NB4 (cell line): ENCODE data around the gene UBA52.
A peak's percentile ranks its signal among the peaks of the same experiment; 100 is the strongest.
"Not testable (repeated sequence)": the region's sequence is repeated elsewhere in the genome, so short reads cannot be mapped to it uniquely, and the experiment has no call there.

Experiments used
- DNase-seq: peaks from one replicate; pipeline ENCODE4 v3.0.0; 2010; ENCODE audit warnings: low read depth
- H3K4me3 ChIP-seq: one replicate; pipeline ENCODE4 v1.5.1; 2011; ENCODE audit warnings: mild to moderate bottlenecking, low read depth, low read length, moderate library complexity
- CTCF ChIP-seq: IDR thresholded peaks from one replicate; pipeline ENCODE4 v1.5.1; 2012; ENCODE audit warnings: low read depth, low read length
- MYC ChIP-seq: IDR thresholded peaks from 2 replicates; pipeline ENCODE4 v1.6.1; 2011; ENCODE audit warnings: low read depth, low read length
- POLR2A ChIP-seq: IDR thresholded peaks from 2 replicates; pipeline ENCODE4 v1.6.1; 2011; ENCODE audit warnings: mild to moderate bottlenecking; ENCODE audit not compliant: insufficient read length; ENCODE audit errors: extremely low read depth
- TF ChIP-seq, protein P1 (sequence below): IDR thresholded peaks from 2 replicates; pipeline ENCODE4 v1.6.1; 2011; ENCODE audit warnings: low read depth, low read length

UBA52 gene

DNA sequence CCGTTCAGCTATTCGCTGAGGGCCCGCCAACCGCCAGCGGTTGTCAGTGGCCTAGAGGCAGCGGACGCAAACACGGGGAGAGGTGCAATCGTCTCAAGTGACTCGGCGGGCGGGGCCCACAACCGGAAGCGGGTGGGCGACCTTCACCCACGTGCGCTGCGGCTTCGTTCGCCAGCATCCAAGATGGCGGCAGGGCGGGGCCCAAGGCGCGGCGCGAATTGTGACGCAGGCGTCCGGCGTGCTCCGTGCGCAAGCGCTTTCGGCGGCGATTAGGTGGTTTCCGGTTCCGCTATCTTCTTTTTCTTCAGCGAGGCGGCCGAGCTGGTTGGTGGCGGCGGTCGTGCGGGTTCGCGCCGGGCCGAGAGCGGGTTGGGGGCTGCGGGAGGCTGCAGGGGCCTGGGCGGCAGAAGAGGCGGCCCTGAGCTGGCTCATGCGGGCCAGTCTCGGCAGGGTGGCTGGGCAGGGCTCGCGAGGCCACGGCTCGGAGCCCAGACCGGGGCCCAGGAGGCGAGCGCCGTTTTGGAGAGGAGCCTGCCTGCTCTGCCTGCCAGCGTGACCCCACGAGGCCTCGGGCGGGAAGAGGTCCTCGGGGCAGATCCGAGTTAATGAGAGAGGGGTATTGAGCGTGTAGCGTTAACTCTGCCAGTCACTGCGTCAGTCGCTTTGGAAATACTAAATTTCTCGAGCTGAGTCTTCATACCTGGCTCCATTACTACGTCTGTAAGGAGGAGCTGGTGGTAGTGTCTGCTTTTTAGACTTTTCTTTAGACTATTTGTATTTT lies at the start of gene UBA52:
Gene UBA52 (plus strand): TSS at position 294 of the 781 bp plus-strand sequence. CDS start 1,444 bp downstream, outside the sequence.
- peak within 1 kb of the TSS; percentile 100 for H3K4me3 ChIP-seq
- peak; percentile 98 for DNase-seq
- no peak for TF ChIP-seq CTCF
- TF ChIP-seq POLR2A: peak; percentile 91
- TF ChIP-seq MYC: peak; percentile 99
- TF ChIP-seq, protein P1, sequence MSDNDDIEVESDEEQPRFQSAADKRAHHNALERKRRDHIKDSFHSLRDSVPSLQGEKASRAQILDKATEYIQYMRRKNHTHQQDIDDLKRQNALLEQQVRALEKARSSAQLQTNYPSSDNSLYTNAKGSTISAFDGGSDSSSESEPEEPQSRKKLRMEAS: peak; percentile 100

- TF ChIP-seq, protein P1: peak; percentile 95
- TF ChIP-seq POLR2A (peak; percentile 20), CTCF (no peak)
- peak; percentile 100 for DNase-seq
- H3K4me3 ChIP-seq: no peak overlapping the region
These were observed 49.4 kb upstream of the UBA52 start for GRCh38 chr19:18522124-18522861.

GRCh38 chr19:18522862-18523440 lies 48.7 kb upstream of the UBA52 start:
- H3K4me3 ChIP-seq, DNase-seq: not testable (repeated sequence)

DNA sequence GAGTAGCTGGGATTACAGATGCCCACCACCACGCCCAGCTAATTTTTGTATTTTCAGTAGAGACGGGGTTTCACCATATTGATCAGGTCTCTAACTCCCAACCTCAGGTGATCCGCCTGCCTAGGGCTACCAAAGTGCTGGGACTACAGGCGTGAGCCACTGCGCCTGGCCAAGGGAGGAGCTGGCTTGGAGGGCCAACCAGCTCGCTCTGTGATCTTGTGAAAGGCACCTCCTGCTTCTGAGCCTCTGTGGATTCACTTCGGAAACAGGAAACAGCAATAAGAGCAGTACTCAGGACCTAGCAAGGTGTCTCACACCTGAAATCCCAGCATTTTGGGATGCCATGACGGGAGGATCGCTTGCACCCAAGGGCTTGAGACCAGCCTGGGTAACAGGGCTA lies 47.8 kb upstream of the UBA52 start:
- TF ChIP-seq, protein P1: no peak
- TF ChIP-seq MYC (no peak), POLR2A (no peak), CTCF (no peak)
- no peak for DNase-seq
- H3K4me3 ChIP-seq: no peak overlapping the region

- TF ChIP-seq, protein P1: no peak
- TF ChIP-seq CTCF (no peak), POLR2A (no peak), MYC (no peak)
- no peak for DNase-seq
- H3K4me3 ChIP-seq: no peak overlapping the region
These were observed 45.3 kb upstream of the UBA52 start for GRCh38 chr19:18526316-18526715.

DNA sequence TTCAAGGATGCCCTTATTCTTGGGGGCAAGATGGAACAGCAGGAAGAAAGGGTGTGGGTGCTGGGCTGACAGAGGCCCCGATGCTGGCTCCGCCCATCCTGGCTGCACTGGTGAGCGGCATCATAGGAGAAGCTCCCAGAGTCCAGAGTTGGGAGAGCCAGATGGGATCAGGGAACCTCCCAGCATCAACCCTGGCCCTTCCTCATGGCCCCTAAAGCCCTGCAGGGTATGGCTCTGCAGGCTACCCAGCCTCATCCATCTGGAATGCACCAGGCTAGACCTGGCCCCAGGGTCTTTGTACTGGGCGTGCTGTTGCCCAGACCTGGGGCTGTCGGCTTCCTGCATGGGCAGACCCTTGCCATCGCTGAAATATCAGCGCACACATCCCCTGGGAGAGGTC lies 41.9 kb upstream of the UBA52 start:
- DNase-seq: no peak
- TF ChIP-seq, protein P1: no peak
- TF ChIP-seq POLR2A (no peak), CTCF (no peak), MYC (no peak)

More for the DNA sequence above, 41.9 kb upstream of the UBA52 start:
- H3K4me3 ChIP-seq: no peak overlapping the region
